HG02981 (cell line): ENCODE results near the gene DOCK4.
A peak's percentile ranks its signal among the peaks of the same experiment; 100 is the strongest.

ENCODE experiments used
- ATAC-seq: cut with Tn5 transposase; IDR thresholded peaks from one replicate; pipeline ENCODE4 v1.9.1; 2021; ENCODE audit warnings: mild to moderate bottlenecking, moderate library complexity; ENCODE audit not compliant: unreplicated experiment

DOCK4 gene

GRCh38 chr7:112019932-112020331, 186.3 kb downstream of the DOCK4 start:
- no peak for ATAC-seq

GRCh38 chr7:112018305-112019030, 187.7 kb downstream of the DOCK4 start:
- no peak for ATAC-seq

- ATAC-seq = no peak
These were observed 191.1 kb downstream of the DOCK4 start for GRCh38 chr7:112015146-112015545.

- ATAC-seq = no peak
These were observed 191.9 kb downstream of the DOCK4 start for GRCh38 chr7:112014347-112014746.

DNA sequence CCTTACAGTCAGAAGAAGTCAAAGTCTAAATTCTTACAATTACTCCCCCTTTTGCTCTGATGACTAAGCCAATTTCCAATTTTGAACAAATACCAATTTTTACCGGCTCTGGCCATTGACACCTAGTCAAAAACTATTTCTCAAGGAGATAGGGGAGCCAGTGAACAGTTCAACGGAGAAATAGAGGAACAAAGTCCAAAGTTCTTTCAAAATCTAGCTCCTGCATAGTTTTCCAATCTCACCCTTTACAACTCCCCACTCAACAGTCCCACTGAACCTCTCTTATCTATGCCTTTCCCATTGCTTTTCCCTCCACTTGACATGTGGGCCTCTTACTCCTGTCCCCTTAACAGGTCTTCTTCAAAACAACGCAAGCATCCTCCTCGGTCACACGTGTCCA, 192.9 kb downstream of the DOCK4 start:
- no peak for ATAC-seq

DNA sequence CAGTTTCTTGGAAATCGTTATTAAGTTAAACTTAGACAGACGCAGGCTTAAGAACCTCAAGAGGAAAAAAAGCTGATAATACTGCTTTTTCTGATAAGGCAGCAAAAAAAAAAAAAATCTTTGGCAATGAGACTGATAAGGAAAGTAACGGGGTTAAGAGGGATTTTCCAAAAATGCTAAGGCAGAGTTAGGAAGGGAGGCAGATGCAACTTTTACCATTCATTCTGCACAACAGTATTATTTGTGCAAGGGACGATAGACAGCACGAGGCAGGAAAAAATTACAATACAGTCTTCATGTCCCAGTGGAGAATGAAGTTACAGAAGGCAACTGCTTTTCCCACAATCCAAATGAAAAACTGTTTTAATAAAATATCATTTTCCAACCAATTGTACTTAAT, 194.0 kb downstream of the DOCK4 start:
- no peak for ATAC-seq

GRCh38 chr7:112010994-112011393, 195.2 kb downstream of the DOCK4 start:
- ATAC-seq = no peak

GRCh38 chr7:112010109-112010508, 196.1 kb downstream of the DOCK4 start:
- ATAC-seq = no peak

DNA sequence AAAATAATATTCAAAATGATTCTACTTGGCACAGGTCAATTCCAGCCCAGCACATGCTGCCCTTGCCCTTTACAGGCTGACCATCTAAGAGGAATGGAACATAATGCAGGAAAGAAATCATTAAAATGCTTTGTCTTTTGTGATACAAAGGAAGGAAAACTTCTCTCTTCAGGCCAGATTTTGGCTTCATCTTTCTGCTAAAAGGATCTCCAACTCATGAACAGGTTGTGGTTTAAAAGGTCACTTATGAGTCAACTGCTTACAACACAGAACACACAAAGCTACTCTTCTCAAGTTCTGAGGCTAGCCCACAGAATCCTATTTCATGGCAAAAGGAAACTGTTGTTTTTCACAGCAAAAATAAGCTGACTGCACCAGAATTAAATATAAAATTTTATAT, 197.1 kb downstream of the DOCK4 start:
- ATAC-seq = peak; percentile 54

DNA sequence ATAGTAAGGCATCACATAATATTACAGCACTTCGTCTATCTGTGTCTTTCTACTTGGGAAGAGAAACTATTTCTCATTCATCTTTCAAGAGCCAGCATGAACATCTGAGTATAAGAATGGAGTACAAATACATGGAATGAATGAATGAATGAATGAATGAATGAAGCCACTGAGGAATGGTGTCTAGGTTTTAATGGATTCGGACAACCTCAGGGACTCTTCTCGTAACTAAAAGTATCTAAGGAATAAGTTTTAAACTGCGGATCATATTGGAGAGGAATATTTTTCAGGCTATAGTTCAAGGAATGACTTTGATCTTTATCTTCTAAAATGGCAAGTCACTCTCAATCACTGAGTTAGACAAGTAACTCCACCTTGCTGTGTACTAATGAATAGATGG, 199.0 kb downstream of the DOCK4 start:
- ATAC-seq = no peak

DNA sequence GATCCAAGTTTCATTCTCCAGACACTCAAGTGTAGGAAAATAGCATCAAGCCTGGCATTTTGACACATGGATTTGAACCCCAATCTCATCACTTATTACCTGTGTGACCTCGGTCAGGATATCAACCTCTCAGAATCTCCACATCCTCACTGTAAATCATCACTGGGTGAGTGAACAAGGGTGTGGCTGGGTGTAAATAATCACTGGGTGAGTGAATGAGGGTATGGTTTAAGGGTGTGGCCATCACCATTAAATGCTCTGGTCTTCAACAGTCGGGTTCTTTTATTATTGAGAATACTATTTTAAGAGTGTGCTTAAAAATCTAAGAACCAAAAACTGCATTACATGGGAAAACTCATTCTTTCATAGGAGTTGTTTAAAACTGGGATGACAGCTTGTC, 200.1 kb downstream of the DOCK4 start:
- ATAC-seq = no peak

- no peak for ATAC-seq
These were observed 200.9 kb downstream of the DOCK4 start for GRCh38 chr7:112005205-112005775.

DNA sequence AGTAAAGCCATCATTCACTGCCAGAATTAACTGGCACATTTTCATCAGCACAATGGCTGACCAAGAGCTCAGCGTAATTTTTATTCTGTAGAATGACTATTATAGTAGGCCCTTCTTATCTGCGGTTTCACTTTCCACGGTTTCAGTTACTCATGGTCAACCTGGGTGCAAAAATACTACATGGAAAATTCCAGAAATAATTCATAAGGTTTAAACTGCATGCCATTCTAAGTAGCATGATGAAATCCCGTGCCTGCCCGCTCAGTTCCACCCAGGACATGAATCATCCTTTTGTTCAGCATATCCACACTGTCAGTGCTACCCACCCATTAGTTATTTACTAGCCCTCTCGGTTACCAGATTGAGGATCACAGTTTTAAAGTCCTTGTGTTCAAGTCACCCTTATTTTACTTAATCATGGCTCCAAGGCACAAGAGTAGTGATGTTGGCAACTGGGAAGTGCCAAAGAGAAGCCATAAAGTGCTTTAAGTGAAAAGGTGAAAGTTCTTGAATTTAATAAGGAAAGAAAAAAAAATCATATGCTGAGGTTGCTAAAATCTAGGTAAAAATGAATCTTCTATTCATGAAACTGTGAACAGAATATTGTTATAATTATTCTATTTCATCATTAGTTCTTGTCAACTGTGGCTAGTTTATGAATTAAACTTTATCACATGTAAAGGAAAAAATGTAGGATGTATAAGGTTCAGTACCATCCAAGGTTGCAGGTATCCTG, 204.9 kb downstream of the DOCK4 start:
- ATAC-seq = no peak

GRCh38 chr7:111998326-111998725, 207.9 kb downstream of the DOCK4 start:
- no peak for ATAC-seq

DNA sequence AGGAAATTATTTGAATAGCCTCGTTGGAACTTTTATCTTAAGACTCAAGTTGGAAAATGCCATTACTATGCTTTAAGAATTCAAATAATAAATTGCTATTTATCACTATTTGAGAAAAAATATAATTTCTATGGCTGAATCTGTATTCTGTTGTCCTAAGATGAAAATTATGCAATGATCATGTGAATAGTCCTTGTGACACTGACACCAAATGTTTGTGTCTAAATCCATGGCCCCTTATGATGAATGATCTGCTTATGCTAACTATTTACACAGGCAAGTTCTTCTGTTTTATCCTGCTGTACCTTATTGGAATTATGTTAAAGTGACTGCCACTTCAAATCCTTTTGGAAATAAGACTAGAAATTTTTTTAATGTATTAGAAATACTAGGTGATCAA, 208.7 kb downstream of the DOCK4 start:
- ATAC-seq = no peak

- no peak for ATAC-seq
These were observed 213.6 kb downstream of the DOCK4 start for GRCh38 chr7:111992601-111993000.

- no peak for ATAC-seq
These were observed 215.6 kb downstream of the DOCK4 start for GRCh38 chr7:111990643-111991042.

GRCh38 chr7:111987886-111988285, 218.3 kb downstream of the DOCK4 start:
- no peak for ATAC-seq

- no peak for ATAC-seq
These were observed 218.9 kb downstream of the DOCK4 start for GRCh38 chr7:111987115-111987826.

GRCh38 chr7:111986601-111987000, 219.6 kb downstream of the DOCK4 start:
- no peak for ATAC-seq

- no peak for ATAC-seq
These were observed 220.4 kb downstream of the DOCK4 start for GRCh38 chr7:111985798-111986197.

- no peak for ATAC-seq
These were observed 223.4 kb downstream of the DOCK4 start for GRCh38 chr7:111982804-111983203.
